HepG2 (cell line): ENCODE results near the gene WDR59. TPM values are rescaled to one million over a fixed set of nuclear protein-coding genes. Genes with fewer than 3 reads are reported as not detected.

ENCODE experiments used
- HINFP ChIP-seq: sonication (generic); formaldehyde crosslinking; IDR thresholded peaks from 2 replicates; pipeline ENCODE4 v1.4.0; 2020; ENCODE audit warnings: low read depth, mild to moderate bottlenecking, missing genetic modification reagents
- KDM5A ChIP-seq: fragments of 200-600 bp; sonication (generic); IDR thresholded peaks from 2 replicates; pipeline ENCODE4 v1.7.0; 2018; ENCODE audit warnings: antibody characterized with exemption, mild to moderate bottlenecking, low read length, borderline replicate concordance
- KLF6 ChIP-seq: IDR thresholded peaks from 2 replicates; pipeline ENCODE4 v1.8.0; 2016; ENCODE audit warnings: missing biosample characterization, missing genetic modification reagents
- PATZ1 ChIP-seq: sonication (generic); formaldehyde crosslinking; IDR thresholded peaks from 2 replicates; pipeline ENCODE4 v1.4.0; 2020; ENCODE audit warnings: missing genetic modification reagents
- RBAK ChIP-seq: sonication (generic); formaldehyde crosslinking; IDR thresholded peaks from 2 replicates; pipeline ENCODE4 v1.5.1; 2020; ENCODE audit warnings: mild to moderate bottlenecking, missing genetic modification reagents
- REXO4 ChIP-seq: sonication (generic); formaldehyde crosslinking; IDR thresholded peaks from 2 replicates; pipeline ENCODE4 v1.8.0; 2022; ENCODE audit warnings: missing genetic modification reagents, mild to moderate bottlenecking, borderline replicate concordance
- SMARCC2 ChIP-seq: fragments of 450-650 bp; IDR thresholded peaks from 2 replicates; pipeline ENCODE4 v1.6.1; 2017; ENCODE audit warnings: antibody characterized with exemption, mild to moderate bottlenecking
- ZBTB34 ChIP-seq: sonication (generic); formaldehyde crosslinking; IDR thresholded peaks from 2 replicates; pipeline ENCODE4 v1.8.0; 2022; ENCODE audit warnings: mild to moderate bottlenecking, missing genetic modification reagents
- polyA plus RNA-seq, 8 experiments: library from polyadenylated mRNA; depleted of rRNA in 3 of 8; stranded (reverse) in 7 of 8; unstranded in 1 of 8; fragments of >200 nt; fragmentation: Illumina TruSeq in 4 of 8; extraction: Trizol in 4 of 8; gene quantifications; 2 replicates each; pipeline versions ENCODE4 v1.2.1 to v1.2.3, GENCODE V29; 2011 to 2016; ENCODE audit warnings: low read depth in 4 of 8, missing spikeins in 1 of 8, mixed read lengths in 1 of 8; ENCODE audit not compliant: insufficient read depth in 1 of 8
- total RNA-seq, 5 experiments: library from RNA; depleted of rRNA; stranded (reverse); fragments of >200 nt; fragmentation: Illumina TruSeq; extraction: Trizol; gene quantifications; 2 replicates each; pipeline ENCODE4 v1.2.3, GENCODE V29; 2016; ENCODE audit warnings: low read depth in 1 of 5
- TF ChIP-seq, protein P1 (sequence below): sonication (generic); formaldehyde crosslinking; IDR thresholded peaks from 2 replicates; pipeline ENCODE4 v1.8.0; 2022; ENCODE audit warnings: missing genetic modification reagents, low read depth, mild to moderate bottlenecking, borderline replicate concordance
- TF ChIP-seq, protein P2 (sequence below): sonication (generic); formaldehyde crosslinking; IDR thresholded peaks from 2 replicates; pipeline ENCODE4 v1.4.0; 2020; ENCODE audit warnings: missing genetic modification reagents

WDR59 gene
- total and polyA plus RNA-seq, 2 of the 13 experiments (the other 11 are each of a cell fraction or from before 2014, with no cell fraction given) = 65.2 to 306 TPM

- TF ChIP-seq, protein P1, sequence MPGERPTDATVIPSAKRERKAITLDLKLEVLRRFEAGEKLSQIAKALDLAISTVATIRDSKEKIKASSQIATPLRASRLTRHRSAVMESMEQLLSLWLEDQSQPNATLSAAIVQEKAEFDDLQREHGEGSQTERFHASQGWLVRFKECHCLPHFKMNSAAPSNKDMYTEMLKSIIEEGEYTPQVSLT = no peak
- TF ChIP-seq PATZ1 (CRISPR knock-in tag) (peak; percentile 87), SMARCC2 (no peak), RBAK (CRISPR knock-in tag) (no peak), HINFP (CRISPR knock-in tag) (no peak; the same call in 1 of the 2 replicates), REXO4 (CRISPR knock-in tag) (no peak), ZBTB34 (CRISPR knock-in tag) (no peak; the same call in 1 of the 2 replicates), KDM5A (no peak; the same call in 1 of the 2 replicates), KLF6 (CRISPR knock-in tag) (peak; percentile 54)
- TF ChIP-seq, protein P2, sequence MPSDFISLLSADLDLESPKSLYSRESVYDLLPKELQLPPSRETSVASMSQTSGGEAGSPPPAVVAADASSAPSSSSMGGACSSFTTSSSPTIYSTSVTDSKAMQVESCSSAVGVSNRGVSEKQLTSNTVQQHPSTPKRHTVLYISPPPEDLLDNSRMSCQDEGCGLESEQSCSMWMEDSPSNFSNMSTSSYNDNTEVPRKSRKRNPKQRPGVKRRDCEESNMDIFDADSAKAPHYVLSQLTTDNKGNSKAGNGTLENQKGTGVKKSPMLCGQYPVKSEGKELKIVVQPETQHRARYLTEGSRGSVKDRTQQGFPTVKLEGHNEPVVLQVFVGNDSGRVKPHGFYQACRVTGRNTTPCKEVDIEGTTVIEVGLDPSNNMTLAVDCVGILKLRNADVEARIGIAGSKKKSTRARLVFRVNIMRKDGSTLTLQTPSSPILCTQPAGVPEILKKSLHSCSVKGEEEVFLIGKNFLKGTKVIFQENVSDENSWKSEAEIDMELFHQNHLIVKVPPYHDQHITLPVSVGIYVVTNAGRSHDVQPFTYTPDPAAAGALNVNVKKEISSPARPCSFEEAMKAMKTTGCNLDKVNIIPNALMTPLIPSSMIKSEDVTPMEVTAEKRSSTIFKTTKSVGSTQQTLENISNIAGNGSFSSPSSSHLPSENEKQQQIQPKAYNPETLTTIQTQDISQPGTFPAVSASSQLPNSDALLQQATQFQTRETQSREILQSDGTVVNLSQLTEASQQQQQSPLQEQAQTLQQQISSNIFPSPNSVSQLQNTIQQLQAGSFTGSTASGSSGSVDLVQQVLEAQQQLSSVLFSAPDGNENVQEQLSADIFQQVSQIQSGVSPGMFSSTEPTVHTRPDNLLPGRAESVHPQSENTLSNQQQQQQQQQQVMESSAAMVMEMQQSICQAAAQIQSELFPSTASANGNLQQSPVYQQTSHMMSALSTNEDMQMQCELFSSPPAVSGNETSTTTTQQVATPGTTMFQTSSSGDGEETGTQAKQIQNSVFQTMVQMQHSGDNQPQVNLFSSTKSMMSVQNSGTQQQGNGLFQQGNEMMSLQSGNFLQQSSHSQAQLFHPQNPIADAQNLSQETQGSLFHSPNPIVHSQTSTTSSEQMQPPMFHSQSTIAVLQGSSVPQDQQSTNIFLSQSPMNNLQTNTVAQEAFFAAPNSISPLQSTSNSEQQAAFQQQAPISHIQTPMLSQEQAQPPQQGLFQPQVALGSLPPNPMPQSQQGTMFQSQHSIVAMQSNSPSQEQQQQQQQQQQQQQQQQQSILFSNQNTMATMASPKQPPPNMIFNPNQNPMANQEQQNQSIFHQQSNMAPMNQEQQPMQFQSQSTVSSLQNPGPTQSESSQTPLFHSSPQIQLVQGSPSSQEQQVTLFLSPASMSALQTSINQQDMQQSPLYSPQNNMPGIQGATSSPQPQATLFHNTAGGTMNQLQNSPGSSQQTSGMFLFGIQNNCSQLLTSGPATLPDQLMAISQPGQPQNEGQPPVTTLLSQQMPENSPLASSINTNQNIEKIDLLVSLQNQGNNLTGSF (CRISPR knock-in tag) = no peak; the same call in 1 of the 2 replicates
Observed at GRCh38 chr16:74984529-74985296, at the start of gene WDR59 (continued).
